ENCODE measurements around the gene ANKRD13D. TPM values are rescaled to one million over a fixed set of nuclear protein-coding genes. Genes with fewer than 3 reads are reported as not detected.

Gene ANKRD13D
- total RNA-seq, 1 experiment from 2014 or later = 79.6 TPM

DNA sequence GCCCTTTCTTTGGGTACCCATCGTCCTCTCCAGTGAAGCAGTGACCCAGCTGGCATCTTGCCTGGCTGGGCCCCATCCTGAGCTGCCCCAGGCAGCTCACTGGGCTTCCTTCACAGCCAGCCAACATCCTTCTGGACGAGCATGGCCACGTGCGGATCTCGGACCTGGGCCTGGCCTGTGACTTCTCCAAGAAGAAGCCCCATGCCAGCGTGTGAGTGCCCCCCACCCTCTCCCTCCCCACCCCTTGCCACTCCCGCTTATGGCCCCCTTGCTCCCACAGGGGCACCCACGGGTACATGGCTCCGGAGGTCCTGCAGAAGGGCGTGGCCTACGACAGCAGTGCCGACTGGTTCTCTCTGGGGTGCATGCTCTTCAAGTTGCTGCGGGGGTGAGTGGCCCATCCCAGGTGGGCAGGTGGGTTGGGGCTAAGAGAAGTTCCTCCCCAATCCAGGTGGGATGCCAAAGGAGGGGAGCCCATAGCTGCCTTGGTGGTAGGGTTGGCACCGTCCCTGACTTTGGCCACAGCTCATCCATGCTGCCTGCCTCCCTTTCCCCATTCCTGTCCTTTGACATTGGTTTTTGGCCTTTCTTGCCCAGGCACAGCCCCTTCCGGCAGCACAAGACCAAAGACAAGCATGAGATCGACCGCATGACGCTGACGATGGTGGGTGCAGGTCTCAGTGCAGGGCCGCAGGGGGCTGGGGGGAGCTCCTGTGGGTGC, 6.8 kb upstream of the ANKRD13D start:
- Histone ChIP-seq H3K9me2 (ENCODE audit: insufficient read depth) (no peaks in the 10 kb centered on the region), H3K79me2 (ENCODE audit: low read depth) (0 out of 2 replicates have a peak, but pooled peaks cover 4% of the 10 kb centered on the region), H3K4me3 (no peak overlapping the region), H3K27me3 (ENCODE audit: insufficient read depth, low read depth) (no peaks in the 10 kb centered on the region), H3F3A (ENCODE audit: insufficient read depth, low read depth) (peaks cover 13% of the 10 kb centered on the region), H3K4me1 (replicated peaks; ENCODE audit: insufficient read depth) (peaks cover 5% of the 10 kb centered on the region), H3K9me3 (ENCODE audit: insufficient read depth, low read depth) (no peaks in the 10 kb centered on the region), H2AFZ (no peak overlapping the region), H3K36me3 (ENCODE audit: low read depth) (peaks cover 8% of the 10 kb centered on the region; the same call in 1 of the 2 replicates), H4K20me1 (ENCODE audit: insufficient read depth) (peaks cover 4% of the 10 kb centered on the region; the same call in 1 of the 2 replicates), H3K4me2 (no peak overlapping the region), H3K27ac (no peak overlapping the region)
- intact Hi-C loops (cut with micrococcal nuclease; ENCODE audit: unreplicated experiment) = no loop called here
- ChIA-PET CTCF (interaction anchor here (0.7 kb wide), 1 partner anchor 35 kb away, joined by 6 read pairs; no protein-coding TSS in a partner anchor), POLR2A (ENCODE audit: unreplicated experiment) (no interaction called here)
- TF ChIP-seq EZH2 (IDR thresholded peaks at IDR 0.05; ENCODE audit: low read depth) = no peak
- TF ChIP-seq, protein P1, sequence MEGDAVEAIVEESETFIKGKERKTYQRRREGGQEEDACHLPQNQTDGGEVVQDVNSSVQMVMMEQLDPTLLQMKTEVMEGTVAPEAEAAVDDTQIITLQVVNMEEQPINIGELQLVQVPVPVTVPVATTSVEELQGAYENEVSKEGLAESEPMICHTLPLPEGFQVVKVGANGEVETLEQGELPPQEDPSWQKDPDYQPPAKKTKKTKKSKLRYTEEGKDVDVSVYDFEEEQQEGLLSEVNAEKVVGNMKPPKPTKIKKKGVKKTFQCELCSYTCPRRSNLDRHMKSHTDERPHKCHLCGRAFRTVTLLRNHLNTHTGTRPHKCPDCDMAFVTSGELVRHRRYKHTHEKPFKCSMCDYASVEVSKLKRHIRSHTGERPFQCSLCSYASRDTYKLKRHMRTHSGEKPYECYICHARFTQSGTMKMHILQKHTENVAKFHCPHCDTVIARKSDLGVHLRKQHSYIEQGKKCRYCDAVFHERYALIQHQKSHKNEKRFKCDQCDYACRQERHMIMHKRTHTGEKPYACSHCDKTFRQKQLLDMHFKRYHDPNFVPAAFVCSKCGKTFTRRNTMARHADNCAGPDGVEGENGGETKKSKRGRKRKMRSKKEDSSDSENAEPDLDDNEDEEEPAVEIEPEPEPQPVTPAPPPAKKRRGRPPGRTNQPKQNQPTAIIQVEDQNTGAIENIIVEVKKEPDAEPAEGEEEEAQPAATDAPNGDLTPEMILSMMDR (conservative IDR thresholded peaks at IDR 0.05) = no peak
- no peak for DNase-seq
- no TSS peak for BruUV-seq (replicated peaks)

DNA sequence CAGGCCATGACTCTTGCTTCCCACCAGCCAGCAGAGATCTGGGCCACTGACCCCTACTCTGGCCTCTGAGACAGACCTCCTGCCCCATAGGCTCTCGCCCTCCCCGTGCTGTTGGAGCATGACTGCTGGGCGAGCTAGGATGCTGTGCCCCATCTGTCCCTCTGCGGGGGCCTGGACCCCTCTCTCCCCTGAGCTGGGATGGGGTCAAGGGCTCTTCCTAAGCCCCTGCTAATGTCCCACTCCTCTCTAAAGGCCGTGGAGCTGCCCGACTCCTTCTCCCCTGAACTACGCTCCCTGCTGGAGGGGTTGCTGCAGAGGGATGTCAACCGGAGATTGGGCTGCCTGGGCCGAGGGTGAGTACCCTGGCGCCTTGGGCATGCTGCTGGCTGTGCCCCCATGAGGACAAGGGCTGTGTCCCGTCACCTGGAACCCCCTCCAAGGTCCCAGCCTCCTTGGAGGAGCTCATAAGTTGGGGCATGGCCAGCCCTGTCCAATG, 6.2 kb upstream of the ANKRD13D start:
- peaks cover 11% of the 10 kb centered on the region for H3K4me1 ChIP-seq (replicated peaks; ENCODE audit: insufficient read depth)

GRCh38 chr11:67283481-67283963, 5.6 kb upstream of the ANKRD13D start:
- no peak overlapping the region for H3K4me2 ChIP-seq
- no TSS peak for BruUV-seq (replicated peaks)
- H3K27me3 ChIP-seq (ENCODE audit: insufficient read depth, low read depth) = no peaks in the 10 kb centered on the region
- ChIA-PET CTCF (no interaction called here), POLR2A (ENCODE audit: unreplicated experiment) (no interaction called here)
- no peak overlapping the region for H3K27ac ChIP-seq
- H4K20me1 ChIP-seq (ENCODE audit: insufficient read depth) = no peaks in the 10 kb centered on the region
- H3K9me3 ChIP-seq (ENCODE audit: insufficient read depth, low read depth) = no peaks in the 10 kb centered on the region
- peaks cover 14% of the 10 kb centered on the region for H3K4me1 ChIP-seq (replicated peaks; ENCODE audit: insufficient read depth)
- TF ChIP-seq, protein P1 (conservative IDR thresholded peaks at IDR 0.05) = no peak
- no peak for TF ChIP-seq EZH2 (IDR thresholded peaks at IDR 0.05; ENCODE audit: low read depth)
- peaks cover 8% of the 10 kb centered on the region; the same call in 1 of the 2 replicates for H3K36me3 ChIP-seq (ENCODE audit: low read depth)
- no peak overlapping the region for H2AFZ ChIP-seq
- H3F3A ChIP-seq (ENCODE audit: insufficient read depth, low read depth) = peaks cover 23% of the 10 kb centered on the region
- DNase-seq = no peak
- no peaks in the 10 kb centered on the region for H3K9me2 ChIP-seq (ENCODE audit: insufficient read depth)
- intact Hi-C loops (cut with micrococcal nuclease; ENCODE audit: unreplicated experiment) = no loop called here
- H3K79me2 ChIP-seq (ENCODE audit: low read depth) = no peaks in the 10 kb centered on the region
- no peak overlapping the region for H3K4me3 ChIP-seq

More for the DNA sequence above, 6.2 kb upstream of the ANKRD13D start:
- Histone ChIP-seq H3K9me2 (ENCODE audit: insufficient read depth) (no peaks in the 10 kb centered on the region), H3K4me3 (no peak overlapping the region), H4K20me1 (ENCODE audit: insufficient read depth) (no peaks in the 10 kb centered on the region), H3K27ac (no peak overlapping the region), H3K9me3 (ENCODE audit: insufficient read depth, low read depth) (no peaks in the 10 kb centered on the region), H3F3A (ENCODE audit: insufficient read depth, low read depth) (peaks cover 19% of the 10 kb centered on the region), H3K79me2 (ENCODE audit: low read depth) (0 out of 2 replicates have a peak, but pooled peaks cover 1% of the 10 kb centered on the region), H3K4me2 (no peak overlapping the region), H2AFZ (no peak overlapping the region), H3K27me3 (ENCODE audit: insufficient read depth, low read depth) (no peaks in the 10 kb centered on the region), H3K36me3 (ENCODE audit: low read depth) (peaks cover 8% of the 10 kb centered on the region; the same call in 1 of the 2 replicates)
- intact Hi-C loops (cut with micrococcal nuclease; ENCODE audit: unreplicated experiment) = no loop called here
- ChIA-PET POLR2A (ENCODE audit: unreplicated experiment) (no interaction called here), CTCF (interaction anchor here (0.7 kb wide), 1 partner anchor 34 kb away, joined by 6 read pairs; no protein-coding TSS in a partner anchor)
- TF ChIP-seq, protein P1 (conservative IDR thresholded peaks at IDR 0.05) = no peak
- TF ChIP-seq EZH2 (IDR thresholded peaks at IDR 0.05; ENCODE audit: low read depth) = no peak
- BruUV-seq (replicated peaks) = no TSS peak
- no peak for DNase-seq

Data from PC-9 (cell line).